ENCODE results near the gene CELF3.

The CELF3 gene

GRCh38 chr1:151720554-151720953, 4.0 kb upstream of the CELF3 start:
- DNase-seq, result no peak

DNA sequence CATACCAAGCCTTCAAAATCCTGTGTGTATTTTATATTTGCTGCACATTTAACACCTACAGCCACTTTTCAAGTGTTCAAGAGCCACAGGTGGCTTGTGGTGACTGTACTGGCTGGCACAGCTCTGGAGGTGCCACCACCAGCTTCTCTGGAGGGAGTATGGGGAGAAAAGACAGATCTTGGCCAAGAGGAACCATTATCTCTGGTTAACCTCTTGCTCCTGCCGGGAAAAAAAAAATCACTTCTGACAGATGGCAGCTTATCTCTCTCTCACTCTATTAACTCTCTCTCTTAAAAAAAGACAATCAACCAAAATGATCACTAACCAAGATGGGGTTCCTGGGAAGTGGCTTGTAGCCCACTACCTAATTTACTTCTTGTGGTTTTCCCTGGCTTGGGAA, 3.5 kb upstream of the CELF3 start:
- DNase-seq, result no peak

- DNase-seq, result no peak
Observed at GRCh38 chr1:151718666-151719065, 2.1 kb upstream of the CELF3 start.

DNA sequence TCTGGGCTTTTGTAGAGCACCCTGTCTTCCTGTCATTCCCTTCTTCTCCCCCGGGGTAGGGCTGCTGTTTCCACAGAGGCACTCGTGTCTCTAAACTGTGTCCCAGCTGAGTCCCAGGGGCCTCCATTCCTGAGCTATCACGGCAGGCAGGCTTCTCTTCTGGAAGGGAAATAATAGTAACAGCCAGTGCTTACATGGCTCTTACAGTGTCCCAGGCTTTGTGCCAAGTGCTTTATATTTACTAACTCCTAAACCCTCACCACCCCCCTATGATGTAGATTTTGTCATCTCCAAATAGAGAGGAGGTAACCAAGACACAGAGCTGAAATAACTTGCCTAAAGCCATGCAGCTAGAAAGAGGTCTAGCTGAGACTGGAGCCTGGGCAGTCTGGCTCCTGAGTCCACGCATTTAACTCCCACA, 1.4 kb upstream of the CELF3 start:
- no peak for DNase-seq

- DNase-seq, result no peak
Observed at GRCh38 chr1:151716405-151716762, 219 bp downstream of the CELF3 start.

DNA sequence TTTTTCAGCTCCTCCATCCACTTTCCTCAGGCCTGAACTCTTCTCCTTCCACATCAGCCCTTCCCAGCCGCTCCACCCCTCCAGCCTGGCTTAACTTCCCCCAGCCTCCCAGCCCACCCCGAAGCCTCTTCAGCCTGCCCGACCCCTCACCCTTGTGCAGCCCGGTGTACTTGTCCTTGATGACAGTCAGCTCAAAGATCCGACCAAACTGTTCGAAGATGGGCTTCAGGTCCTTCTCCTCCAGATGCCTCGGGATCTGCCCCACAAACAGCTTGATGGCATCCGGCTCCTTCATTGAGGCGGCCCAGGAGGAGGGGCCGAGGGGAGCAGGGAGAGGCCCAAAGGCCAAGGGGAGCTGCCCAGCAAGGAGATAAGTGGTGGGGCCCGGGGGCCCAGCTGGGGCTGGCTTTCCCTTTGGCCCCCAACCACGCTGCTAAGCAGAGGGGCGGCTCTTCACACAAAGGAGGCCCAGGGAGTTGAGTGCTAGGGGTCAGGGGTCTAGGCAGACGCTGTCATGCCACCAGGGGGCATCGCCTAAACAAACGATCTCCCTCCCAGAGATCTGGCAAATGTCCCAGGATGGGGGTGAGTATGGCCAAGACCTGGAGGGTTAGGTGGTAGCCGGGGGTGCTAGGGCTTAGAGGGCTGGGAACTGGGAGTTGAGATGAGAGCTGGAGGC, 738 bp downstream of the CELF3 start:
- DNase-seq, result no peak

DNA sequence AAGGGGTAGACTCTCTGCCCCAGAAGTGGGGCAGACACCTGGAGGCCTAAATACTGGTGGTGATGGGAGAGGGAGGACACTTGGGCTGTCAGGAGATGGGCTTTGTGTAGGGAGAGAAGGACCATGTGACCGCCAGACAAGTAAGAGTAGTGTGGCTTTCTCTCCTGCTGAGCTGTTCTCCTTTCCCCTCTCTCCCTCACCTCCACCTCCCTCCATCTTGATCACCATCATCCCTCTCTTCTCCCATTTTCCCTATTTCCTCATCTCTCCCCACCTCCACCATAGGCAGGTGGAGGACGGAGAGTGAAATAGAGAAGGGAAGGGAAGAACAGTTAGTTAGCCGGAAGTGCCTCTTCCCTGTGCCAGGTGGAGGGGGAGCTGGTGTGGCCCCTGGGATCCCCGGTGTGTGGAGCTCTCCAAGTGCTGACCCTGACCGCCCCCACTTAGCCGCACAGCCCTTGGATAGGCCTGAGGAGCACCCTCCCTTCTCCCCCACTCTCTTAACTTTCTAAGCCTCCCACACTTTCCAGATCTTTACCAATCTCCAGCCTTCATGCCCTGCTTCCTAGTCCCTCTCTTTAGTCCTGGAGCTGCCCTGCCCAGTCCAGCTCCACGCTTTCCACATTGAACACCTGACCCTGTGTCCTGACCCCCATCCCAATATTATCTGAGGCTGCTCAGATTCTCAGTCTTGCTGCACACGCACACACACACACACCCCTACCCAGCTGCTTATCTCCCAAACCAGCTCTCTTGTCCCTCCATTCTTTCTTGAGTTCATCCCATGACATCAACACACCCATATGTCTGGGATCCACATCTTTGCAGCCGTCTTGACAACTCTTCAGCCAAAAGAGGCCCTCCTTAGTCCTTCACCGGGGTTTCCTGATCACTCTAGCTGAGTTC, 1.5 kb downstream of the CELF3 start:
- no peak for DNase-seq

- no peak for DNase-seq
Observed at GRCh38 chr1:151713874-151714273, 2.7 kb downstream of the CELF3 start.

- DNase-seq, result no peak
Observed at GRCh38 chr1:151713044-151713443, 3.6 kb downstream of the CELF3 start.

DNA sequence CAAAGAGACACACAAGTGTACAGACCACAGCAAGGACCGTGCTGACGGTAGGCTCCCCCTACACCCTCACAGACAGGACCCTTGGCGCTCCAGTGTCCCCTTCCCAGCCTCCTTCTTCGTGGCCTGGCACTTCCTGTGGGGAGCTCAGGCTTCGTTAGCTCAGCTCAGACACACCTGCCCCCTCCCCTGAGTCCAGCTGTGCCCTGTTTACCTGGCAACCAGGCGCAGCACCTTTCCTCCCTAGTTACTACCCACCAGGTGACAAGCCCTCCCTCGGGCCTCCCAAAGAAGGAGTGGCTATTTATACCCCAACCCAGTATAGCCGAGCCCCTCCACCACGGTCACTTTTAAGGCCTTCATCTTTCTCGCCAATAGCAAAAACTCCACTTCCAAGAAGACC, 4.7 kb downstream of the CELF3 start:
- DNase-seq, result no peak

- DNase-seq, result no peak
Observed at GRCh38 chr1:151711044-151711800, 5.4 kb downstream of the CELF3 start.

DNA sequence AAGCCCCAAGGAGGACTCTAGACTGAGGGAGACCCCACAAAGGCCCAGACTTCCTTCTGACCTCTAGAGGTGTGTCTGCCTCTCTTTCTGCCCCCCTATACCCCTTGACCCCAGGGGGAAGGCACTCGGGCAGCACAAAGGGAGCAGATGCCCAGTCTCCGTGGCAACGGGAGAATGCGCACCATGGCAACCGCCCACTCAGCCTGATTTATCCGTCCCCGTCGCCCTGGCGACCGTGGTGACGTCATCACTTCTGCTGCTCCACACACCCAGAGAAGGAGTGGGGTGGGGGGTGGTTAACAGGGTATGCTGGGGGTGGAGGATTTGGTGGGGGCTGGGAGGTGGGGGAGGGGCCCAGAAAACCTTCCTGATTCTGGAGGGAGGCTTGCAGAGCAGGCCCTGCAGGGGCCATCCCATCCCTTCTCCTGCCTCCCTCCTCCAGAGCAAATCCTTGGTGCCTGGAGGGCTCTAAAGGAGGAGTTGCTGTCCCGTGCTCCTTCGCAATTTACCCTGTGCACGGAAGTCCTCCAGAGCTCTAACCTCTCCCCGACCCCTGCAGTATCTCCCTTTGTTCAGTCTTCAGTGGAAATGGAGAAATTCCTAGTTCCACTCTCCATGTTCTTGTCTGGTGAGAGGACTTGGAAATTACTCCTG, 6.3 kb downstream of the CELF3 start:
- DNase-seq, result no peak

GRCh38 chr1:151708891-151709290, 7.7 kb downstream of the CELF3 start:
- no peak for DNase-seq

GRCh38 chr1:151707541-151708065, 9.0 kb downstream of the CELF3 start:
- no peak for DNase-seq

GRCh38 chr1:151706464-151707415, 9.9 kb downstream of the CELF3 start:
- DNase-seq, result no peak

DNA sequence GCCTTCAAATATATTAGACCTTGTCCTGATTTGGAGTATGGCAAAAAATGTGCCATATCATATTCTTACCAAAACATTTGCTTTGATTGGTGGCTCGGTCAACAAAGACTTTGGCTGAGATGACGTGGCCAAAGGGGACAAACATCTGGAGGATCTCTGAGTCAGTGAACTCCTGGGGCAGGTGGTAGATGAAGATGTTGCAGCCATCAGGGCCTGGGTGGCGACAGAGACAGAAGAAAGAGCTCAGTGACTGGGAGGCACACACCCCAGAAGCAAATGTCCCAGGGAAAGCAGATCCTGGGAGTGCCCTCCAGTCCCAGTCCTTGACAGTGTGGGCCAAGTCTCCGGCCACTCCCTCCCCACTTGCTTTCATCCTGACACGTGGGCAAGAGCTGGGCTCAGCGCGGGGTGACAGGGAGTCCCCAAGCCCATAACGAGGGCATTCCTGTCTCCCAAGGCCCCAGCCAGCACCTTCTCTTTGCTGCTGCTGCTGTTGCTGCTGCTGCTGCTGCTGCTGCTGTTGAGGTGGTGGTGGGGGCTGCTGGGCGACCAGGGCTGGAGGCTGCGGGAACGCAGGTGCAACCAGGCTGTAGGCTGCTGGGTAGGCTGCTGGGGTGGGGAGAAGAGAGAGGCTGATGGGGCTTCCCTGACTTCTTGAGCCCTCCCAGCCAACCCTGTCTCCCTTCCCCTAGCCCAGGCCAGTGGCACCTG, 10.7 kb downstream of the CELF3 start:
- DNase-seq, result no peak

GRCh38 chr1:151705146-151705545, 11.5 kb downstream of the CELF3 start:
- DNase-seq, result no peak

GRCh38 chr1:151704246-151704645, 12.4 kb downstream of the CELF3 start:
- no peak for DNase-seq

- DNase-seq, result no peak
Observed at GRCh38 chr1:151703813-151704212, 12.8 kb downstream of the CELF3 start.

GRCh38 chr1:151702936-151703335, 13.7 kb downstream of the CELF3 start:
- no peak for DNase-seq

DNA sequence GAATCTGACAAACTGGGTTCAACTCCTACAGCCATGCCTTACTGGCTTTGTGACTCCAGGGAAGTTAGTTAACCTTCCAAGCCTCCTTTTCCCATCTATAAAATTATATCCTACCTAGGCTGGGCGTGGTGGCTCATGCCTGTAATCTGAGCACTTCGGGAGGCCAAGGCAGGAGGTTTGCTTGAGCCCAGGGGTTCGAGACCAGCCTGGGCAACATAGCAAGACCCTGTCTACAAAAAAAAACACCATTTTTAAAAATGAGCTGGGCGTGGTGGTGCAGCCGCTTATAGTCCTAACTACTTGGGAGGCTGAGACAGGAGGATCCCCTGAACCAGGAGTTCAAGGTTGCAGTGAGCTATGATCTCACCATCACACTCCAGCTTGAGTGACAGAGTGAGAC, 15.1 kb downstream of the CELF3 start:
- DNase-seq, result no peak

All from activated gamma-delta T cell (primary cell).